K562 (cell line): ENCODE measurements around the gene FRMD1. TPM values are rescaled to one million over a fixed set of nuclear protein-coding genes. Genes with fewer than 3 reads are reported as not detected.

ENCODE experiments used
- ATAC-seq: fragments of 200-7000 bp; cut with Tn5 transposase; 3 replicates; pipeline ENCODE4 v1.9.1; 2020; ENCODE audit warnings: moderate library complexity
- BruUV-seq: library from RNA; stranded (reverse); fragments of 400-500 nt; replicated peaks from 2 replicates; lab custom pipeline; 2021; lab: Mats Ljungman, UMichigan
- CTCF ChIA-PET: fragments of 300-600 bp; formaldehyde crosslinking; extraction: SDS; loops from one replicate; lab custom pipeline; 2021; ENCODE audit warnings: low intra/inter-chr PET ratio; lab: Yijun Ruan, JAX
- POLR2A ChIA-PET: fragments of 300-600, 350-650 bp; sonication (Branson Sonifier 250); formaldehyde crosslinking; extraction: SDS; loops from one replicate; lab custom pipeline; 2021; ENCODE audit warnings: antibody characterized with exemption, inconsistent platforms; lab: Yijun Ruan, JAX
- DNase-seq, 4 experiments: peaks; one replicate each; pipeline versions ENCODE4 v3.0.0 to v3.0.0-alpha.2; 2011 to 2018; ENCODE audit warnings: low spot score in 3 of 4, mixed read lengths in 3 of 4; ENCODE audit errors: extremely low read depth in 1 of 4
- FAIRE-seq: peaks from 2 replicates; lab custom pipeline; 2011; peaks lifted over from hg19 to GRCh38; lab: Jason Lieb, UNC
- H2AFZ ChIP-seq: 2 replicates; pipeline ENCODE4 v1.6.0; 2011; ENCODE audit warnings: low read depth, low read length, control low read depth, inconsistent platforms
- H3K27ac ChIP-seq: fragments of 200-600 bp; 3 replicates; pipeline ENCODE4 v1.8.0; 2011; ENCODE audit warnings: low read depth, mild to moderate bottlenecking, control low read depth, inconsistent platforms, low read length, moderate library complexity, mixed read lengths; ENCODE audit errors: extremely low read depth
- H3K27me3 ChIP-seq, 2 experiments: fragments of 300-600 bp in 1 of 2; 2 replicates in 1 of 2; 3 replicates in 1 of 2; pipeline versions ENCODE4 v1.6.0 to v1.8.0; 2011; ENCODE audit warnings: inconsistent platforms in 2 of 2, low read length in 2 of 2, mild to moderate bottlenecking in 1 of 2, mixed read lengths in 1 of 2, moderate library complexity in 1 of 2; ENCODE audit not compliant: control insufficient read depth in 2 of 2, insufficient read depth in 2 of 2
- H3K36me3 ChIP-seq: fragments of 300-600 bp; 3 replicates; pipeline ENCODE4 v1.8.0; 2011; ENCODE audit warnings: mild to moderate bottlenecking, low read length, inconsistent platforms; ENCODE audit not compliant: control insufficient read depth, insufficient read depth
- H3K4me1 ChIP-seq, 2 experiments: fragments of 200-600 bp in 1 of 2; replicated peaks in 1 of 2; 2 replicates in 1 of 2; 3 replicates in 1 of 2; pipeline versions ENCODE4 v1.5.1 to v1.8.0; 2011; ENCODE audit warnings: inconsistent platforms in 2 of 2, low read length in 2 of 2, mild to moderate bottlenecking in 1 of 2, mixed read lengths in 1 of 2, moderate library complexity in 1 of 2; ENCODE audit not compliant: control insufficient read depth in 2 of 2, insufficient read depth in 2 of 2
- H3K4me2 ChIP-seq: 2 replicates; pipeline ENCODE4 v1.6.1; 2011; ENCODE audit warnings: low read length, control low read depth, inconsistent platforms, mixed read lengths; ENCODE audit not compliant: insufficient read depth
- H3K4me3 ChIP-seq: fragments of 200-600 bp; sonication (generic), shearing (Covaris generic); 2 replicates; pipeline ENCODE4 v1.5.1; 2016; ENCODE audit warnings: control low read depth, inconsistent platforms
- H3K79me2 ChIP-seq: fragments of 200-600 bp; 3 replicates; pipeline ENCODE4 v1.8.0; 2011; ENCODE audit warnings: low read length, inconsistent platforms; ENCODE audit not compliant: control insufficient read depth, insufficient read depth
- H3K9ac ChIP-seq, 2 experiments: 2 replicates each; pipeline versions ENCODE4 v1.6.0 to v1.6.1; 2011; ENCODE audit warnings: low read depth in 2 of 2, low read length in 2 of 2, control low read depth in 1 of 2, inconsistent platforms in 1 of 2, mild to moderate bottlenecking in 1 of 2, mixed read lengths in 1 of 2; ENCODE audit not compliant: insufficient read depth in 1 of 2
- H3K9me1 ChIP-seq: one replicate; pipeline ENCODE4 v1.6.0; 2011; ENCODE audit warnings: inconsistent platforms, mild to moderate bottlenecking, low read length, moderate library complexity; ENCODE audit not compliant: control insufficient read depth, insufficient read depth
- H3K9me3 ChIP-seq: replicated peaks from 2 replicates; pipeline ENCODE4 v1.5.1; 2011; ENCODE audit warnings: low read depth, low read length, inconsistent platforms; ENCODE audit not compliant: control insufficient read depth, insufficient read depth
- H4K20me1 ChIP-seq: replicated peaks from 2 replicates; pipeline ENCODE4 v1.6.1; 2011; ENCODE audit warnings: low read length, inconsistent platforms, mixed read lengths; ENCODE audit not compliant: control insufficient read depth, insufficient read depth
- CBX5 ChIP-seq: IDR thresholded peaks from 2 replicates; pipeline ENCODE4 v1.6.1; 2014; ENCODE audit warnings: low read depth, borderline replicate concordance
- CCAR2 ChIP-seq: fragments of 200-400 bp; formaldehyde crosslinking; IDR thresholded peaks from 2 replicates; pipeline ENCODE4 v1.6.1; 2017; ENCODE audit warnings: mild to moderate bottlenecking, low read depth, low read length
- ETS1 ChIP-seq: conservative IDR thresholded peaks from 2 replicates; pipeline ENCODE4 v1.6.1; 2011; ENCODE audit warnings: low read depth, mild to moderate bottlenecking, low read length; ENCODE audit not compliant: control insufficient read depth
- LCOR ChIP-seq: sonication (generic); formaldehyde crosslinking; IDR thresholded peaks from 2 replicates; pipeline ENCODE4 v1.8.0; 2022; ENCODE audit warnings: mild to moderate bottlenecking, missing genetic modification reagents
- MBD1 ChIP-seq: fragments of 250-450 bp; sonication (Bioruptor Pico); IDR thresholded peaks from 2 replicates; pipeline ENCODE4 v1.8.0; 2022; ENCODE audit warnings: inconsistent platforms
- NRF1 ChIP-seq, 2 experiments: fragments of 450-650 bp; IDR thresholded peaks in 1 of 2; conservative IDR thresholded peaks in 1 of 2; 2 replicates each; pipeline ENCODE4 v1.6.1; 2014; ENCODE audit warnings: mild to moderate bottlenecking in 2 of 2
- SIN3A ChIP-seq, 2 experiments: fragments of 150-350 bp in 1 of 2; IDR thresholded peaks; 2 replicates each; pipeline ENCODE4 v1.6.1; 2011 to 2016; ENCODE audit warnings: borderline replicate concordance in 2 of 2, low read depth in 2 of 2, low read length in 2 of 2, mild to moderate bottlenecking in 2 of 2, moderate library complexity in 2 of 2; ENCODE audit not compliant: control insufficient read depth in 1 of 2
- XRCC5 ChIP-seq: fragments of 200-400 bp; formaldehyde crosslinking; IDR thresholded peaks from 2 replicates; pipeline ENCODE4 v1.6.1; 2017; ENCODE audit warnings: low read depth, mild to moderate bottlenecking, low read length
- ZFPM2 ChIP-seq: fragments of 250-450 bp; sonication (Bioruptor Pico); IDR thresholded peaks from 2 replicates; pipeline ENCODE4 v1.5.1; 2022; ENCODE audit warnings: mild to moderate bottlenecking
- ZSCAN29 ChIP-seq: fragments of 450-650 bp; IDR thresholded peaks from 2 replicates; pipeline ENCODE4 v1.6.1; 2017
- WGBS: fragments of 100-300 bp; shearing (Covaris generic); methylation state at CpG from one replicate; pipeline ENCODE4 v1.1.6; 2016; ENCODE audit warnings: low coverage, mixed read lengths; ENCODE audit not compliant: insufficient coverage; ENCODE audit errors: missing lambda C conversion rate; 5-methylcytosine and 5-hydroxymethylcytosine counted together
- in situ Hi-C: fragments of 300-500 bp; cut with MboI; formaldehyde crosslinking; loops from 4 replicates; pipeline ENCODE4 v1.15.0; 2018; ENCODE audit warnings: inconsistent platforms, mixed read lengths
- intact Hi-C: fragments of 100-400 bp; cut with micrococcal nuclease; formaldehyde crosslinking; loops from 2 replicates; pipeline ENCODE4 v1.14.2; 2022
- polyA plus RNA-seq, 8 experiments: library from polyadenylated mRNA; depleted of rRNA in 4 of 8; stranded (reverse) in 5 of 8; unstranded in 3 of 8; fragments of >200 nt; fragmentation: Nextera tagmentation in 2 of 8; fragmentation: Illumina TruSeq in 1 of 8; extraction: Ambion mirVana in 2 of 8; extraction: Trizol in 1 of 8; gene quantifications; 2 replicates each; pipeline versions ENCODE4 v1.2.1 to v1.2.3, GENCODE V29; 2011 to 2014; ENCODE audit warnings: inconsistent platforms in 1 of 8, missing spikeins in 1 of 8
- total RNA-seq, 7 experiments: library from RNA; depleted of rRNA in 6 of 7; stranded (reverse); fragments of >200 nt in 6 of 7; fragmentation: Illumina TruSeq in 2 of 7; extraction: Trizol in 2 of 7; gene quantifications; 2 replicates each; pipeline versions ENCODE4 v1.2.1 to v1.2.3, GENCODE V29; 2011 to 2021; ENCODE audit warnings: low replicate concordance in 1 of 7
- TF ChIP-seq, protein P1 (sequence below): fragments of 200-800 bp; sonication (Bioruptor generic); IDR thresholded peaks from 2 replicates; pipeline ENCODE4 v1.6.1; 2016; ENCODE audit warnings: missing genetic modification characterization, missing compliant biosample characterization

FRMD1 gene
- total and polyA plus RNA-seq, 9 of the 15 experiments (the other 6 are each of a cell fraction or from before 2014, with no cell fraction given) = 0.01 to 0.04 (median 0.01) TPM; not detected in 6

DNA sequence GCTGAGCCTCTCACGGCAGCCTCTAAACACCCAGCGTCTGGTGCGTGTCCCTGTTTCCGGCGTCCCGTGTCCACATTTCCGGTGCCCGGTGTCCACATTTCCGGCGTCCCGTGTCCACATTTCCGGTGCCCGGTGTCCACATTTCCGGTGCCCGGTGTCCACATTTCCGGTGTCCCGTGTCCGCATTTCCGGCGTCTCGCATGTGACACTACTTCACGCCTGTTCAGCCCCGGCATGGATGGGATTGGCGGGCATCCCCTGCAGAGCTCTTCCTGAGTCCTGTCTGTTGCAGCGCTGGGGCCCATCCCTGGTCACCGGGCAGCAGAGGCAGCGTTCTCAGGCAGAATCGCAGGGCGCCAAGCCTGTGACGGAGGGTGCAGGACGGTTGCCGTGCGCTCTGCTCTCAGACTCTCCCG is 3.2 kb downstream of the FRMD1 start (continued):
- TF ChIP-seq SIN3A (IDR thresholded peaks at IDR 0.05; ENCODE audit: borderline replicate concordance in 2 of 2, control insufficient read depth in 1 of 2, low read depth in 2 of 2, low read length in 2 of 2) = no peak
- no peak for TF ChIP-seq XRCC5
- no peak for TF ChIP-seq CBX5
- TF ChIP-seq, all 486 proteins: peak for 21

DNA sequence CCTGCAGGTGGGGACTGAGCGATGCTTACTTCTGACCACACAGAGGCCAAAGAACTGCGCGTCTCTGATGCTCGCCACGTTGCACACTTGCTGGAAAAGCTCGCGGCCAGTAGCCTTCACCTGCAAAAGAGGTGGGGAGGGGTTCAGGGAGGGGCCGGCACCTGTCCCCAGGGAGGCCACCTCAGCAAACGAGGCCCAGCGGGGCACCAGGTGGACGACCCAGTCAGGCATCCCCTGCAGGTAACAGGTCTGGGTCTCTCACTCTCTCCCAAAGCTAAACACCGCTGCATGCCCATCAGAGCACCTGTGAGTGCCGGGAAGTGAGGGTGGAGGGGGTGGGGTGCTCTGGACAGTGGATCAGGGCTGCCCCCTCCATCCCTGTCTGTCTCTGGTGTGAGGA is 3.8 kb downstream of the FRMD1 start:
- intact Hi-C loops = no loop called here
- DNase-seq = no peak
- no TSS peak for BruUV-seq
- POLR2A ChIA-PET = no interaction called here
- Histone ChIP-seq H4K20me1 (0 out of 2 replicates have a peak, but pooled peaks cover 4% of the 10 kb centered on the region), H3K79me2 (no peaks in the 10 kb centered on the region), H2AFZ (peak overlapping the region; percentile 72; the same call in 1 of the 2 replicates), H3K9ac (no peak overlapping the region), H3K36me3 (no peaks in the 10 kb centered on the region), H3K9me3 (no peaks in the 10 kb centered on the region; the same call in 1 of the 2 replicates), H3K27me3 (peaks cover 22 to 69% of the 10 kb centered on the region in 2 experiments), H3K27ac (no peak overlapping the region), H3K4me2 (0 out of 2 replicates have a peak overlapping the region, but pooled peaks have one; percentile 8), H3K4me3 (no peak overlapping the region), H3K4me1 (peaks cover 0 to 16% of the 10 kb centered on the region in 2 experiments; a peak in 2 of 5 replicates), H3K9me1 (no peaks in the 10 kb centered on the region)
- CTCF ChIA-PET = no interaction called here
- no peak for ATAC-seq
- no peak for FAIRE-seq
- 22% methylated on average over 12 of the region's 13 CpGs for WGBS
- in situ Hi-C loops = no loop called here
- TF ChIP-seq CCAR2 = no peak
- TF ChIP-seq MBD1 = no peak
- no peak for TF ChIP-seq LCOR (CRISPR knock-in tag)
- TF ChIP-seq NRF1 (conservative IDR thresholded peaks at IDR 0.05 in 1 of 2, IDR thresholded peaks at IDR 0.05 in 1 of 2) = no peak
- no peak for TF ChIP-seq ZSCAN29
- no peak for TF ChIP-seq ETS1
- no peak for TF ChIP-seq ZFPM2
- TF ChIP-seq, protein P1, sequence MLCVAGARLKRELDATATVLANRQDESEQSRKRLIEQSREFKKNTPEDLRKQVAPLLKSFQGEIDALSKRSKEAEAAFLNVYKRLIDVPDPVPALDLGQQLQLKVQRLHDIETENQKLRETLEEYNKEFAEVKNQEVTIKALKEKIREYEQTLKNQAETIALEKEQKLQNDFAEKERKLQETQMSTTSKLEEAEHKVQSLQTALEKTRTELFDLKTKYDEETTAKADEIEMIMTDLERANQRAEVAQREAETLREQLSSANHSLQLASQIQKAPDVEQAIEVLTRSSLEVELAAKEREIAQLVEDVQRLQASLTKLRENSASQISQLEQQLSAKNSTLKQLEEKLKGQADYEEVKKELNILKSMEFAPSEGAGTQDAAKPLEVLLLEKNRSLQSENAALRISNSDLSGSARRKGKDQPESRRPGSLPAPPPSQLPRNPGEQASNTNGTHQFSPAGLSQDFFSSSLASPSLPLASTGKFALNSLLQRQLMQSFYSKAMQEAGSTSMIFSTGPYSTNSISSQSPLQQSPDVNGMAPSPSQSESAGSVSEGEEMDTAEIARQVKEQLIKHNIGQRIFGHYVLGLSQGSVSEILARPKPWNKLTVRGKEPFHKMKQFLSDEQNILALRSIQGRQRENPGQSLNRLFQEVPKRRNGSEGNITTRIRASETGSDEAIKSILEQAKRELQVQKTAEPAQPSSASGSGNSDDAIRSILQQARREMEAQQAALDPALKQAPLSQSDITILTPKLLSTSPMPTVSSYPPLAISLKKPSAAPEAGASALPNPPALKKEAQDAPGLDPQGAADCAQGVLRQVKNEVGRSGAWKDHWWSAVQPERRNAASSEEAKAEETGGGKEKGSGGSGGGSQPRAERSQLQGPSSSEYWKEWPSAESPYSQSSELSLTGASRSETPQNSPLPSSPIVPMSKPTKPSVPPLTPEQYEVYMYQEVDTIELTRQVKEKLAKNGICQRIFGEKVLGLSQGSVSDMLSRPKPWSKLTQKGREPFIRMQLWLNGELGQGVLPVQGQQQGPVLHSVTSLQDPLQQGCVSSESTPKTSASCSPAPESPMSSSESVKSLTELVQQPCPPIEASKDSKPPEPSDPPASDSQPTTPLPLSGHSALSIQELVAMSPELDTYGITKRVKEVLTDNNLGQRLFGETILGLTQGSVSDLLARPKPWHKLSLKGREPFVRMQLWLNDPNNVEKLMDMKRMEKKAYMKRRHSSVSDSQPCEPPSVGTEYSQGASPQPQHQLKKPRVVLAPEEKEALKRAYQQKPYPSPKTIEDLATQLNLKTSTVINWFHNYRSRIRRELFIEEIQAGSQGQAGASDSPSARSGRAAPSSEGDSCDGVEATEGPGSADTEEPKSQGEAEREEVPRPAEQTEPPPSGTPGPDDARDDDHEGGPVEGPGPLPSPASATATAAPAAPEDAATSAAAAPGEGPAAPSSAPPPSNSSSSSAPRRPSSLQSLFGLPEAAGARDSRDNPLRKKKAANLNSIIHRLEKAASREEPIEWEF = no peak
